Omental fat pad (tissue), 4 donors: Measurements from ENCODE around the gene LRP5. TPM values are rescaled to one million over a fixed set of nuclear protein-coding genes. Genes with fewer than 3 reads are reported as not detected.

Source experiments
- ATAC-seq: fragments of 150-250 bp; one replicate; pipeline ENCODE4 v1.9.1; 2016; ENCODE audit warnings: mild to moderate bottlenecking, moderate library complexity; ENCODE audit not compliant: low FRiP score
- DNase-seq: peaks from one replicate; pipeline ENCODE4 v3.0.0-alpha.2; 2019; ENCODE audit warnings: low spot score
- total RNA-seq, 4 donors: library from RNA; depleted of rRNA; stranded (reverse); fragments of >200 nt; gene quantifications; one replicate each; pipeline ENCODE4 v1.1.0, GENCODE V29; 2016
- TF ChIP-seq, protein P1 (sequence below), 3 donors: fragments of 450-650 bp; IDR thresholded peaks; one replicate each; pipeline ENCODE4 v1.5.1; 2016 to 2017; ENCODE audit warnings: antibody characterized with exemption in 3 of 3, mild to moderate bottlenecking in 3 of 3, moderate library complexity in 2 of 3

The LRP5 gene
- total RNA-seq, 4 donors from 2014 or later = 18.0 to 44.5 (median 34.6) TPM

DNA sequence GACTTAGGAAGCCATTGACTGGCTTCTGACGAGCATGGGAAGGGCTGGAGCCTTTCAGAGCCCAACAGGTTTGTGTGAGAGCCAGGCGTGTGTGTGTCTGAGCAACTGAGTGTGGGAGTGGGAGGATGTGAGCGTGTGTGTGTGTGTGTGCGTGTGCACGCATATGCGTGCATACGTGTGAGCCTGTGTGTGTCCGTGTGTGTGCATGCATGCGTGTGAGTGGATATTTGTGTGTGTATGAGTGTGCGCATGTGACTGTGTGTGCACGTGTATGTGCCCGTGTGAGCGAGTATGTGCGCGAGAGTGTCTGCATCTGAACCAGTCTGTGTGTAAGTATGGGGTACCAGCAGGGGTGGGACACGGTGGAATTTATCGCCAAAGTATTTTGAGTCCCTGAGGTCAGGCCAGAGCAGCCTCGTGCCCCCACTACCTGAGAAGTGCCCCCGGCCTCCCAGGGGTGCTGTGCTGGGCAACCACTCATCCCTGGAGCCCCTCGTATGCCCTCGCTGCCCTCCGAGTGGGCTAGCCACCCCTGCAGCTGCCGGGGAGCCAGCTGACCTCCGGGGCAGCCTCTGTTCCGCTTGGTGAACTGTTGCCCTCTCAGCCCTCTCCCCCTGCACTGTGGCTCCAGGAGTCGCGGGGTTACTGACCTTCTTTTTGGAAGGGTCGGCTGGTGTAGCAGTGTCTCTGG lies 38.5 kb downstream of the LRP5 start:
- TF ChIP-seq, protein P1, sequence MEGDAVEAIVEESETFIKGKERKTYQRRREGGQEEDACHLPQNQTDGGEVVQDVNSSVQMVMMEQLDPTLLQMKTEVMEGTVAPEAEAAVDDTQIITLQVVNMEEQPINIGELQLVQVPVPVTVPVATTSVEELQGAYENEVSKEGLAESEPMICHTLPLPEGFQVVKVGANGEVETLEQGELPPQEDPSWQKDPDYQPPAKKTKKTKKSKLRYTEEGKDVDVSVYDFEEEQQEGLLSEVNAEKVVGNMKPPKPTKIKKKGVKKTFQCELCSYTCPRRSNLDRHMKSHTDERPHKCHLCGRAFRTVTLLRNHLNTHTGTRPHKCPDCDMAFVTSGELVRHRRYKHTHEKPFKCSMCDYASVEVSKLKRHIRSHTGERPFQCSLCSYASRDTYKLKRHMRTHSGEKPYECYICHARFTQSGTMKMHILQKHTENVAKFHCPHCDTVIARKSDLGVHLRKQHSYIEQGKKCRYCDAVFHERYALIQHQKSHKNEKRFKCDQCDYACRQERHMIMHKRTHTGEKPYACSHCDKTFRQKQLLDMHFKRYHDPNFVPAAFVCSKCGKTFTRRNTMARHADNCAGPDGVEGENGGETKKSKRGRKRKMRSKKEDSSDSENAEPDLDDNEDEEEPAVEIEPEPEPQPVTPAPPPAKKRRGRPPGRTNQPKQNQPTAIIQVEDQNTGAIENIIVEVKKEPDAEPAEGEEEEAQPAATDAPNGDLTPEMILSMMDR (IDR thresholded peaks at IDR 0.05) = no peak
- ATAC-seq (no peak), DNase-seq (no peak)

GRCh38 chr11:68351450-68352275 lies 39.3 kb downstream of the LRP5 start:
- TF ChIP-seq, protein P1 (IDR thresholded peaks at IDR 0.05) = no peak
- ATAC-seq (no peak), DNase-seq (no peak)

DNA sequence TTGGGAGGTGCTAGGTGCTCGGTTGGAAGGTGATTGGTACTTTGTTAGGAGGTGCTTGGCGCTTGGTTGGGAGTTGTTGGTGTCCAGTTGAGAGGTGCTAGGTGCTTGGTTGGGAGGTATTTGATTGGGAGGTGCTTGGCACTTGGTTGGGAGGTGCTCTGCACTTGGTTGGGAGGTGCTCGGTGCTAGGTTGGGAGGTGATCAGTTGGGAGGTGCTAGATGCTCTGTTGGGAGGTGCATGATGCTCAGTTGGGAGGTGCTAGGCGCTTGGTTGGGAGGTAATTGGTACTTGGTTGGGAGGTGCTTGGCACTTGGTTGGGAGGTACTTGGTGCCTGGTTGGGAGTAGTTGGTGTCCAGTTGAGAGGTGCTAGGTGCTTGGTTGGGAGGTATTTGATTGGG lies 40.2 kb downstream of the LRP5 start:
- TF ChIP-seq, protein P1 (IDR thresholded peaks at IDR 0.05) = no peak
- no peak for ATAC-seq
- DNase-seq = no peak

GRCh38 chr11:68353118-68353517 lies 40.7 kb downstream of the LRP5 start:
- DNase-seq (no peak), ATAC-seq (no peak)
- TF ChIP-seq, protein P1 (IDR thresholded peaks at IDR 0.05) = no peak

DNA sequence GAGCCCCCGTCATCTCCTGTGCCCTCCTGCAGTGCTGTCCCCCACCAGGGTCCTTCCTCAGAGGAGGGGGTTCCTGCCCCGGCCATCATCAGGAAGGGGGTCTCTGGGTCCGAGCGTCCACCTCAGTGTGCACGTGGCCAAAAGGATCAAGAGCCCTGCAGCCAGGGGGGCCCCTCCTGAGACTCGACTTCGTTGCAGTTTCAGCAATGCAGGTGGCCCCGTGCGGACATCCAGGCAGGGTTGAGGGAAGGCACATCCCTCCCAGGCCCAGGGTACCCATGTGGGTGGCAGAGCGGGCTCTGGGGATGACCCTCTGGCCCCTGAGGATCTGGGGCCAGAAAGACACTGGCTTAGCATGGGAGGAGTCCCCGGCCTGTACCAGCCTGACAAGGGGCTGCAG lies 41.3 kb downstream of the LRP5 start:
- DNase-seq (no peak), ATAC-seq (no peak)
- TF ChIP-seq, protein P1 (IDR thresholded peaks at IDR 0.05) = no peak

DNA sequence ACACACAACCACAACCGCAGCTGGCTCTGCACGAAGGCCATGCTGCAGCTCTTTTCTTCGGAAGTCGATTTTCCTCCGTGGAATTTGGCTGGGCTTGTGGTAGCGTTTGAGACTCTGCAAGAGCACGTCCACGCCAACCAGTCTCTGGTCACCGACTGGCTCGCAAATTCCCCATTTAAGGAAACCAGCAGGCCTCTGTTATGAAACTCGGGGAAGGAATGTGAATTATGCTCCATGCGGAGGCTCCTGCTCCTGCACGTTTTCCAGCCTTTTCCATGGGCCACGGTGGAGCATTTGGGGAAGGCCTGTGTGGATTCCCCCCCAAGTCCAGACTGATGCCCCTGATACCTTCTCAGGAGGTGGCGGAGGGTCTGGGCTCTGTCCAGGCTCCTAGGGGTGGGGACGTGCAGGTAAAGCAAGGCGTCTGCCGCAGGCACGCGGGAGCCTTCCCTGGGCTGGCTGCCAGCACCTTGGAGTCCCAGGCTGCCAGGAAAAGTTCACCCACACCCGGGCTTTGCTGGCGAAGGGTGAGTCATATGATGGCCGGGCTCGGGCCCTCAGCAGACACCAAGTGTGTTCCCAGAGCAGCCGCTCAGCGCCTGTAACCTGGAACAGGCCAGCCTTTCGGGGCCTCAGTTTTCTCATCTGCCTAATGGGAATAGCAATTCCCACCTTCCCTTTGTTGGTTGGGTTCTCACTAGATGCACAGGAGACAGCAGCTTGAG lies 41.9 kb downstream of the LRP5 start:
- TF ChIP-seq, protein P1 (IDR thresholded peaks at IDR 0.05) = no peak
- DNase-seq (peak; percentile 52), ATAC-seq (peak; percentile 90)
